Thyroid gland (tissue), 4 donors: ENCODE measurements around the gene ADCY9.

ENCODE experiments used
- POLR2A ChIP-seq, 2 donors: fragments of 450-650 bp; IDR thresholded peaks; one replicate each; pipeline ENCODE4 v1.6.1; 2017; ENCODE audit warnings: antibody characterized with exemption in 2 of 2, mild to moderate bottlenecking in 2 of 2, moderate library complexity in 1 of 2
- TF ChIP-seq, protein P1 (sequence below), 6 experiments: fragments of 200-600 bp in 3 of 6; fragments of 450-650 bp in 3 of 6; sonication (generic) in 3 of 6; IDR thresholded peaks; one replicate each; pipeline ENCODE4 v1.5.1; 2016 to 2019; ENCODE audit warnings: antibody characterized with exemption in 6 of 6, mild to moderate bottlenecking in 2 of 6, inconsistent platforms in 1 of 6, moderate library complexity in 1 of 6

DNA sequence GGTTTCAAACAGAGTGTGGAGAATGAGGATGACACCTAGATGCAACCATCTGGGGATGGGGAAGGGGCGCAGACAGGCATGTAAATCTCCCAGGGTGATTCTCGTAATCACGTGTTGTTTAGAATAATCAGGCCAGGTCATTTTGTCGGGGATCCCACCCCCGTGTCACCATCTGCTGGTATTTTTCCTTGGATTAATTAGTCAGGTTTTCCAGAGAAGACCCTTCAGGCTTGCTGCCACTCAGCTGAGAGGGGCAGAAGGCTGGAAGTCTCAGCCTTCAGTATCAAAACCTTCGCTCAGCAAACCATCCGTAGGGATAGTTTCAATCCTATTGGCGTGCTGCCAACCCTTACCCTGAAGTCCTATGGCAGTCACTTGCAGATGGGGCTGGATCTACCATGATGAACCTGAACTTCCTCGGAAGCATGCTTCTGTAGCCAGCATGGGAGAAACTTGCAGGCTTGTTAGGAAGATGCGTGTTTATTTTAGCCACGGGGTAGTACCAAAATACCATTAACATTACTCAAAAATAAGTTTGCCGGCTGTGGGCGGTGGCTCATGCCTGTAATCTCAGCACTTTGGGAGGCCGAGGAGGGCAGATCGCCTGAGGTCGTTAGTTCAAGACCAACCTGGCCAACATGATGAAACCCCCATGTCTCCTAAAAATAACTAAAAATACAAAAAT, 7.5 kb upstream of the ADCY9 start:
- TF ChIP-seq, protein P1, sequence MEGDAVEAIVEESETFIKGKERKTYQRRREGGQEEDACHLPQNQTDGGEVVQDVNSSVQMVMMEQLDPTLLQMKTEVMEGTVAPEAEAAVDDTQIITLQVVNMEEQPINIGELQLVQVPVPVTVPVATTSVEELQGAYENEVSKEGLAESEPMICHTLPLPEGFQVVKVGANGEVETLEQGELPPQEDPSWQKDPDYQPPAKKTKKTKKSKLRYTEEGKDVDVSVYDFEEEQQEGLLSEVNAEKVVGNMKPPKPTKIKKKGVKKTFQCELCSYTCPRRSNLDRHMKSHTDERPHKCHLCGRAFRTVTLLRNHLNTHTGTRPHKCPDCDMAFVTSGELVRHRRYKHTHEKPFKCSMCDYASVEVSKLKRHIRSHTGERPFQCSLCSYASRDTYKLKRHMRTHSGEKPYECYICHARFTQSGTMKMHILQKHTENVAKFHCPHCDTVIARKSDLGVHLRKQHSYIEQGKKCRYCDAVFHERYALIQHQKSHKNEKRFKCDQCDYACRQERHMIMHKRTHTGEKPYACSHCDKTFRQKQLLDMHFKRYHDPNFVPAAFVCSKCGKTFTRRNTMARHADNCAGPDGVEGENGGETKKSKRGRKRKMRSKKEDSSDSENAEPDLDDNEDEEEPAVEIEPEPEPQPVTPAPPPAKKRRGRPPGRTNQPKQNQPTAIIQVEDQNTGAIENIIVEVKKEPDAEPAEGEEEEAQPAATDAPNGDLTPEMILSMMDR (IDR thresholded peaks at IDR 0.05): no peak
- no peak for TF ChIP-seq POLR2A (IDR thresholded peaks at IDR 0.05)
